Measurements from ENCODE around the gene WDR18.
A peak's percentile ranks its signal among the peaks of the same experiment; 100 is the strongest.

The WDR18 gene

DNA sequence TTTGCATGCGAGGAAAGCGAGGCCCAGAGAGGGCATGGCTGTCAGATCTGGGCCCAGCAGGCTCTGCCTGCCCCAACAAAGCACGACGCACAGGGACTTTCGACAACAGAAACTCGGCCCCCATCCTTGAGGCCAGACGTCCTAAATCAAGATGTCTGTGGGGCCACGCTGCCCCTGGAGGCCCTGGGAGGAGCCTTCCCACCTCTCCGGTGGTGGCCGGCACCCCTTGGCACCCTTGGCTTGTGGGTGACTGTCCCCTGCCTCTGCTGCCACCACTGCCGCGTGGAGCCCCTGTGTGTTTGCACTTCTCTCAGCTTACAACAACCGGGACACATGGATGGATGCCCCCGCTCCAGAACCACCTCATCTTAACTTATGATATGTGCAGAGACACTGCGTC, 4.4 kb downstream of the WDR18 start:
- Histone ChIP-seq H3K9ac (ENCODE audit: low read depth, low read length, poor library complexity, severe bottlenecking) (no peak overlapping the region), H4K20me1 (ENCODE audit: insufficient read depth, low read length, poor library complexity, severe bottlenecking) (no peaks in the 10 kb centered on the region), H3K4me1 (ENCODE audit: insufficient read depth, low read length, poor library complexity, severe bottlenecking) (peaks cover 16% of the 10 kb centered on the region), H3K27me3 (ENCODE audit: insufficient read depth, low read length, poor library complexity, severe bottlenecking) (no peaks in the 10 kb centered on the region), H3K4me2 (ENCODE audit: low read depth, low read length, poor library complexity, severe bottlenecking) (no peak overlapping the region), H2AFZ (ENCODE audit: low read length) (no peak overlapping the region), H3K9me3 (ENCODE audit: insufficient read depth, low read depth, low read length) (no peaks in the 10 kb centered on the region), H3F3A (ENCODE audit: low read depth) (no peaks in the 10 kb centered on the region; the same call in 1 of the 2 replicates), H3K4me3 (ENCODE audit: low read length, poor library complexity, severe bottlenecking) (no peak overlapping the region), H3K79me2 (ENCODE audit: insufficient read depth, low read length) (peaks cover 20% of the 10 kb centered on the region), H3K36me3 (ENCODE audit: insufficient read depth, low read length) (no peaks in the 10 kb centered on the region; the same call in 1 of the 2 replicates), H3K9me2 (replicated peaks; ENCODE audit: low read depth, low read length) (no peaks in the 10 kb centered on the region)
- TF ChIP-seq EZH2phosphoT487 (IDR thresholded peaks at IDR 0.05; ENCODE audit: borderline replicate concordance), result no peak
- TF ChIP-seq, protein P1, sequence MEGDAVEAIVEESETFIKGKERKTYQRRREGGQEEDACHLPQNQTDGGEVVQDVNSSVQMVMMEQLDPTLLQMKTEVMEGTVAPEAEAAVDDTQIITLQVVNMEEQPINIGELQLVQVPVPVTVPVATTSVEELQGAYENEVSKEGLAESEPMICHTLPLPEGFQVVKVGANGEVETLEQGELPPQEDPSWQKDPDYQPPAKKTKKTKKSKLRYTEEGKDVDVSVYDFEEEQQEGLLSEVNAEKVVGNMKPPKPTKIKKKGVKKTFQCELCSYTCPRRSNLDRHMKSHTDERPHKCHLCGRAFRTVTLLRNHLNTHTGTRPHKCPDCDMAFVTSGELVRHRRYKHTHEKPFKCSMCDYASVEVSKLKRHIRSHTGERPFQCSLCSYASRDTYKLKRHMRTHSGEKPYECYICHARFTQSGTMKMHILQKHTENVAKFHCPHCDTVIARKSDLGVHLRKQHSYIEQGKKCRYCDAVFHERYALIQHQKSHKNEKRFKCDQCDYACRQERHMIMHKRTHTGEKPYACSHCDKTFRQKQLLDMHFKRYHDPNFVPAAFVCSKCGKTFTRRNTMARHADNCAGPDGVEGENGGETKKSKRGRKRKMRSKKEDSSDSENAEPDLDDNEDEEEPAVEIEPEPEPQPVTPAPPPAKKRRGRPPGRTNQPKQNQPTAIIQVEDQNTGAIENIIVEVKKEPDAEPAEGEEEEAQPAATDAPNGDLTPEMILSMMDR (conservative IDR thresholded peaks at IDR 0.05; ENCODE audit: low read length), result no peak

DNA sequence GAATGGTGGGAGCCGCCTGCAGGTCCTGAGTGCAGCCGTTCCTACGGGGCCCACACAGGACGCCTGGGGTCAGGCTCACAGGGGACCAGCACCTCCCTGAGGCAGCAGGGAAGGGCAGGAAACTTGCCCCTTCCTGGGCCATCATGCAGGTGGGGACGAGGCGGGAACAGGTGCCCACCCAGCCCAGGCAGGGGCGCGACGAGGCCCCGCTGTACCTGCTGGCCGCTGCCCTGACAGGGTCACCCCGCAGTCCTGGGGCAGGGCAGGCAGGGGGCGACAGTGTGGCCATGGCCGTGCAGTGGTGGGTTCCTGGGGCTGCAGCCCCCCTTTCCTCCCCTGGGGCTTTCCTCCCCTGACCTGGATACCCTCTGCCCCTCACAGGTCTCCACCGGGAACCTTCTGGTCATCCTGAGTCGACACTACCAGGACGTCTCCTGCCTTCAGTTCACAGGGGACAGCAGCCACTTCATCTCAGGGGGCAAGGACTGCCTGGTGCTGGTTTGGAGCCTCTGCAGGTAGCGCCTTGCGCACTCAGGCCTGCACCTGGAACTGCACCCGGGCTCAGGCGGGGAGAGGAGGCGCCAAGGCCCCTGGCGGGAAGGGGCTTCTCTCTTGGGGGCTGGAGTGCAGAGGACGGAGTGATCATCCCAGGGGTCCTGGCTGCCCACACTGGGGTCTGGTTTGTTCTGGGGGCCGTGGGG, 5.4 kb downstream of the WDR18 start:
- Histone ChIP-seq H3K4me2 (ENCODE audit: low read depth, low read length, poor library complexity, severe bottlenecking) (no peak overlapping the region), H3K9me2 (replicated peaks; ENCODE audit: low read depth, low read length) (no peaks in the 10 kb centered on the region), H3K4me3 (ENCODE audit: low read length, poor library complexity, severe bottlenecking) (no peak overlapping the region), H3K9ac (ENCODE audit: low read depth, low read length, poor library complexity, severe bottlenecking) (no peak overlapping the region), H3F3A (ENCODE audit: low read depth) (no peaks in the 10 kb centered on the region; the same call in 1 of the 2 replicates), H3K27me3 (ENCODE audit: insufficient read depth, low read length, poor library complexity, severe bottlenecking) (no peaks in the 10 kb centered on the region), H3K9me3 (ENCODE audit: insufficient read depth, low read depth, low read length) (no peaks in the 10 kb centered on the region), H4K20me1 (ENCODE audit: insufficient read depth, low read length, poor library complexity, severe bottlenecking) (no peaks in the 10 kb centered on the region), H2AFZ (ENCODE audit: low read length) (no peak overlapping the region), H3K4me1 (ENCODE audit: insufficient read depth, low read length, poor library complexity, severe bottlenecking) (peaks cover 11% of the 10 kb centered on the region), H3K36me3 (ENCODE audit: insufficient read depth, low read length) (no peaks in the 10 kb centered on the region; the same call in 1 of the 2 replicates), H3K79me2 (ENCODE audit: insufficient read depth, low read length) (peaks cover 17% of the 10 kb centered on the region)
- TF ChIP-seq, protein P1 (conservative IDR thresholded peaks at IDR 0.05; ENCODE audit: low read length), result peak; percentile 37
- TF ChIP-seq EZH2phosphoT487 (IDR thresholded peaks at IDR 0.05; ENCODE audit: borderline replicate concordance), result no peak

DNA sequence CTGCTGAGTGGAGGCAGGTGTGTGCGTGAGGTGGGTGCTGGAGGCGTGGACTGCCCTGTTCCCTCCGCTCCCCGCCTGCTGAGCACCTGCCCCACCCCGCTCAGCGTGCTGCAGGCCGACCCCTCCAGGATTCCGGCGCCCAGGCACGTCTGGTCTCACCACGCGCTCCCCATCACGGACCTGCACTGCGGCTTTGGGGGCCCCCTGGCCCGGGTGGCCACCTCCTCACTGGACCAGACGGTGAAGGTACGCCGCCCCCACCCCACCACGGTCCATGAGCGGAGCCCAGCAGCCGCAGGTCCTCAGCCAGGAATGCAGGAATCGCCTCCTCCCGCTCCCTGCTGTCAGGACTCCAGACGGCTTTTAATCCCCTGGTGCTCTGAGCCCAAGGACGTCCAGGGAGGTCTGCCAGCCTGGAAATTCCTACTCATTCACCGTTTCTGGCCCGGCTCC, 6.0 kb downstream of the WDR18 start:
- no peaks in the 10 kb centered on the region for H3K9me2 ChIP-seq (replicated peaks; ENCODE audit: low read depth, low read length)
- H3K9me3 ChIP-seq (ENCODE audit: insufficient read depth, low read depth, low read length), result no peaks in the 10 kb centered on the region
- no peak overlapping the region for H3K4me2 ChIP-seq (ENCODE audit: low read depth, low read length, poor library complexity, severe bottlenecking)
- peaks cover 7% of the 10 kb centered on the region for H3K4me1 ChIP-seq (ENCODE audit: insufficient read depth, low read length, poor library complexity, severe bottlenecking)
- no peaks in the 10 kb centered on the region for H4K20me1 ChIP-seq (ENCODE audit: insufficient read depth, low read length, poor library complexity, severe bottlenecking)
- H3K9ac ChIP-seq (ENCODE audit: low read depth, low read length, poor library complexity, severe bottlenecking), result no peak overlapping the region
- H3F3A ChIP-seq (ENCODE audit: low read depth), result no peaks in the 10 kb centered on the region; the same call in 1 of the 2 replicates
- peaks cover 11% of the 10 kb centered on the region for H3K79me2 ChIP-seq (ENCODE audit: insufficient read depth, low read length)
- no peaks in the 10 kb centered on the region for H3K27me3 ChIP-seq (ENCODE audit: insufficient read depth, low read length, poor library complexity, severe bottlenecking)
- H3K36me3 ChIP-seq (ENCODE audit: insufficient read depth, low read length), result no peaks in the 10 kb centered on the region; the same call in 1 of the 2 replicates
- no peak overlapping the region for H3K4me3 ChIP-seq (ENCODE audit: low read length, poor library complexity, severe bottlenecking)
- no peak overlapping the region for H2AFZ ChIP-seq (ENCODE audit: low read length)
- TF ChIP-seq, protein P1 (conservative IDR thresholded peaks at IDR 0.05; ENCODE audit: low read length), result no peak
- no peak for TF ChIP-seq EZH2phosphoT487 (IDR thresholded peaks at IDR 0.05; ENCODE audit: borderline replicate concordance)

Data from Loucy (cell line).